H9 (cell line): Measurements from ENCODE around the gene CDK5R1. TPM values are rescaled to one million over a fixed set of nuclear protein-coding genes. Genes with fewer than 3 reads are reported as not detected.

Experiments
- DNase-seq: peaks from one replicate; pipeline ENCODE4 v3.0.0-alpha.2; 2017
- H2AFZ ChIP-seq: one replicate; pipeline ENCODE4 v1.6.1; 2013; ENCODE audit warnings: mild to moderate bottlenecking, low read length, control low read depth, moderate library complexity
- H2AK5ac ChIP-seq: 2 replicates; pipeline ENCODE4 v1.6.1; 2013; ENCODE audit warnings: low read length, control low read depth, mixed read lengths; ENCODE audit not compliant: insufficient read length
- H2BK120ac ChIP-seq: one replicate; pipeline ENCODE4 v1.6.1; 2013; ENCODE audit warnings: low read depth, mild to moderate bottlenecking, low read length, control low read depth, inconsistent platforms; ENCODE audit not compliant: poor library complexity, severe bottlenecking
- H2BK12ac ChIP-seq: 2 replicates; pipeline ENCODE4 v1.6.1; 2013; ENCODE audit warnings: low read length, control low read depth, mixed read lengths, low read depth; ENCODE audit not compliant: insufficient read length
- H2BK15ac ChIP-seq: 2 replicates; pipeline ENCODE4 v1.6.1; 2013; ENCODE audit warnings: low read depth, low read length, control low read depth
- H2BK20ac ChIP-seq: one replicate; pipeline ENCODE4 v1.6.1; 2013; ENCODE audit warnings: low read depth, mild to moderate bottlenecking, low read length, control low read depth, inconsistent platforms; ENCODE audit not compliant: poor library complexity, severe bottlenecking
- H2BK5ac ChIP-seq: 2 replicates; pipeline ENCODE4 v1.6.1; 2013; ENCODE audit warnings: low read length, control low read depth, mixed read lengths; ENCODE audit not compliant: insufficient read length
- H3K14ac ChIP-seq: 2 replicates; pipeline ENCODE4 v1.6.1; 2013; ENCODE audit warnings: low read length, control low read depth; ENCODE audit not compliant: insufficient read depth
- H3K18ac ChIP-seq: 2 replicates; pipeline ENCODE4 v1.6.1; 2013; ENCODE audit warnings: low read depth, mild to moderate bottlenecking, mixed read lengths, low read length, control low read depth; ENCODE audit not compliant: insufficient read length
- H3K23ac ChIP-seq: 2 replicates; pipeline ENCODE4 v1.6.1; 2013; ENCODE audit warnings: low read length, control low read depth, mixed read lengths, low read depth; ENCODE audit not compliant: insufficient read length
- H3K23me2 ChIP-seq: 2 replicates; pipeline ENCODE4 v1.6.1; 2013; ENCODE audit warnings: low read depth, mild to moderate bottlenecking, mixed read lengths, low read length, control low read depth; ENCODE audit not compliant: insufficient read length, poor library complexity, severe bottlenecking
- H3K27ac ChIP-seq: 2 replicates; pipeline ENCODE4 v1.5.1; 2013; ENCODE audit warnings: low read length, control low read depth, mixed read lengths, low read depth; ENCODE audit not compliant: insufficient read length
- H3K27me3 ChIP-seq: 2 replicates; pipeline ENCODE4 v1.6.1; 2013; ENCODE audit warnings: low read length, control low read depth, inconsistent platforms; ENCODE audit not compliant: insufficient read depth
- H3K4ac ChIP-seq: 2 replicates; pipeline ENCODE4 v1.6.1; 2013; ENCODE audit warnings: low read depth, mild to moderate bottlenecking, control low read depth, inconsistent platforms, low read length, moderate library complexity
- H3K4me1 ChIP-seq: 2 replicates; pipeline ENCODE4 v1.6.1; 2013; ENCODE audit warnings: low read length, control low read depth, inconsistent platforms; ENCODE audit not compliant: insufficient read depth
- H3K4me2 ChIP-seq: 2 replicates; pipeline ENCODE4 v1.6.1; 2013; ENCODE audit warnings: low read length, control low read depth, mixed read lengths; ENCODE audit not compliant: insufficient read length, insufficient read depth
- H3K56ac ChIP-seq: 2 replicates; pipeline ENCODE4 v1.6.1; 2013; ENCODE audit warnings: low read depth, mild to moderate bottlenecking, mixed read lengths, low read length, control low read depth; ENCODE audit not compliant: insufficient read length
- H3K79me1 ChIP-seq: 2 replicates; pipeline ENCODE4 v1.6.1; 2013; ENCODE audit warnings: low read depth, mild to moderate bottlenecking, moderate library complexity, low read length, control low read depth, inconsistent platforms; ENCODE audit not compliant: insufficient read depth, poor library complexity, severe bottlenecking
- H3K79me2 ChIP-seq: 2 replicates; pipeline ENCODE4 v1.6.1; 2013; ENCODE audit warnings: low read length, control low read depth, inconsistent platforms; ENCODE audit not compliant: insufficient read depth
- H3K9ac ChIP-seq: 2 replicates; pipeline ENCODE4 v1.6.1; 2013; ENCODE audit warnings: low read length, control low read depth, mixed read lengths; ENCODE audit not compliant: insufficient read length; ENCODE audit errors: extremely low read depth
- H3K9me3 ChIP-seq: one replicate; pipeline ENCODE4 v1.6.1; 2013; ENCODE audit warnings: low read depth, low read length, inconsistent platforms; ENCODE audit not compliant: control insufficient read depth
- H3T11ph ChIP-seq: one replicate; pipeline ENCODE4 v1.6.1; 2013; ENCODE audit warnings: mild to moderate bottlenecking, low read length, control low read depth, inconsistent platforms
- H4K20me1 ChIP-seq: one replicate; pipeline ENCODE4 v1.6.1; 2013; ENCODE audit not compliant: control insufficient read depth, insufficient read length, insufficient read depth
- H4K5ac ChIP-seq: 2 replicates; pipeline ENCODE4 v1.6.1; 2013; ENCODE audit warnings: low read depth, mild to moderate bottlenecking, mixed read lengths, low read length, control low read depth; ENCODE audit not compliant: insufficient read length
- H4K8ac ChIP-seq: replicated peaks from 2 replicates; pipeline ENCODE4 v1.6.1; 2013; ENCODE audit warnings: low read length, control low read depth, mixed read lengths, low read depth; ENCODE audit not compliant: insufficient read length
- H4K91ac ChIP-seq: 2 replicates; pipeline ENCODE4 v1.6.1; 2013; ENCODE audit warnings: low read depth, mild to moderate bottlenecking, moderate library complexity, mixed read lengths, low read length, control low read depth; ENCODE audit not compliant: insufficient read length
- H3K27ac Mint-ChIP-seq, 3 experiments: 2 replicates in 2 of 3; 3 replicates in 1 of 3; pipeline ENCODE4 v1.8.0; 2020 to 2021; ENCODE audit warnings: mixed read lengths in 3 of 3, mild to moderate bottlenecking in 1 of 3, moderate library complexity in 1 of 3
- H3K27me3 Mint-ChIP-seq: 2 replicates; pipeline ENCODE4 v1.8.0; 2021; ENCODE audit warnings: low read depth, mild to moderate bottlenecking, moderate library complexity, mixed read lengths
- H3K36me3 Mint-ChIP-seq, 3 experiments: 2 replicates in 2 of 3; 3 replicates in 1 of 3; pipeline ENCODE4 v1.8.0; 2020 to 2021; ENCODE audit warnings: low read depth in 3 of 3, mixed read lengths in 3 of 3; ENCODE audit not compliant: insufficient read depth in 1 of 3
- H3K4me1 Mint-ChIP-seq, 2 experiments: 2 replicates each; pipeline ENCODE4 v1.8.0; 2020; ENCODE audit warnings: mixed read lengths in 2 of 2
- H3K4me3 Mint-ChIP-seq, 2 experiments: 2 replicates in 1 of 2; 3 replicates in 1 of 2; pipeline ENCODE4 v1.8.0; 2020 to 2021; ENCODE audit warnings: mild to moderate bottlenecking in 2 of 2, mixed read lengths in 2 of 2, moderate library complexity in 1 of 2
- H3K9me3 Mint-ChIP-seq, 2 experiments: 2 replicates in 1 of 2; 3 replicates in 1 of 2; pipeline ENCODE4 v1.8.0; 2020; ENCODE audit warnings: mild to moderate bottlenecking in 2 of 2, mixed read lengths in 2 of 2, moderate library complexity in 1 of 2
- CTCF ChIP-seq: fragments of 200-600 bp; sonication (generic); conservative IDR thresholded peaks from 3 replicates; pipeline ENCODE4 v1.8.0; 2021; ENCODE audit warnings: antibody characterized with exemption, mild to moderate bottlenecking
- WGBS: extraction: QIAGEN DNeasy Blood & Tissue Kit; methylation state at CpG from one replicate; pipeline ENCODE4 v1.1.7; 2013; ENCODE audit warnings: missing lambda C conversion rate, low lambda C conversion rate, mixed read lengths; ENCODE audit not compliant: insufficient read length; ENCODE audit errors: extremely low coverage; 5-methylcytosine and 5-hydroxymethylcytosine counted together
- total RNA-seq: library from RNA; stranded (reverse); gene quantifications from 2 replicates; pipeline ENCODE4 v1.2.1, GENCODE V29; 2021

Gene CDK5R1
- total RNA-seq, 1 experiment from 2014 or later, result 11.4 TPM

- no peak for DNase-seq
- no peaks in the 10 kb centered on the region for H3K79me2 ChIP-seq
- H2BK20ac ChIP-seq, result no peak overlapping the region
- no peak overlapping the region for H3T11ph ChIP-seq
- H3K4me3 Mint-ChIP-seq, result no peak overlapping the region
- no peak overlapping the region for H2AFZ ChIP-seq
- no peak overlapping the region for H2BK12ac ChIP-seq
- no peak overlapping the region for H3K4me2 ChIP-seq
- no peak overlapping the region for H3K9ac ChIP-seq
- H3K4ac ChIP-seq, result no peak overlapping the region
- H3K79me1 ChIP-seq, result no peaks in the 10 kb centered on the region
- no peak overlapping the region for H3K18ac ChIP-seq
- no peak overlapping the region for H2BK15ac ChIP-seq
- no peak overlapping the region for H2AK5ac ChIP-seq
- H3K56ac ChIP-seq, result no peak overlapping the region
- H3K9me3 ChIP-seq, result no peaks in the 10 kb centered on the region
- peaks cover 11 to 16% of the 10 kb centered on the region in 2 experiments for H3K4me1 Mint-ChIP-seq
- WGBS, result no CpG with 5 or more reads among the region's 7 CpGs
- no peak overlapping the region for H4K8ac ChIP-seq
- H3K23ac ChIP-seq, result no peak overlapping the region
- H4K20me1 ChIP-seq, result no peaks in the 10 kb centered on the region
- H3K27ac Mint-ChIP-seq, result no peak overlapping the region; a peak in 1 of 7 replicates
- H2BK5ac ChIP-seq, result no peak overlapping the region
- TF ChIP-seq CTCF, result no peak
- H3K9me3 Mint-ChIP-seq, result no peaks in the 10 kb centered on the region
- no peak overlapping the region for H4K5ac ChIP-seq
- no peaks in the 10 kb centered on the region for H3K27me3 ChIP-seq
- H3K36me3 Mint-ChIP-seq, result peaks cover 0 to 5% (median 3%) of the 10 kb centered on the region in 3 experiments; a peak in 4 of 7 replicates
- H4K91ac ChIP-seq, result no peak overlapping the region
- H3K27ac ChIP-seq, result no peak overlapping the region
- no peaks in the 10 kb centered on the region for H3K4me1 ChIP-seq
- no peaks in the 10 kb centered on the region for H3K23me2 ChIP-seq
- H2BK120ac ChIP-seq, result no peak overlapping the region
- H3K14ac ChIP-seq, result no peak overlapping the region
- H3K27me3 Mint-ChIP-seq, result no peaks in the 10 kb centered on the region; the same call in 1 of the 2 replicates
Measured at GRCh38 chr17:32503251-32504165, 16.7 kb downstream of the CDK5R1 start.
